RWPE1 (cell line): Measurements from ENCODE around the gene NHERF2.
A peak's percentile ranks its signal among the peaks of the same experiment; 100 is the strongest.

Experiments
- CTCF ChIA-PET: fragments of 350-600 bp; sonication (Branson Sonifier 250); formaldehyde crosslinking; extraction: SDS; loops from one replicate; lab custom pipeline; 2021; lab: Yijun Ruan, JAX
- POLR2A ChIA-PET: fragments of 400-600 bp; formaldehyde crosslinking; extraction: SDS; loops from one replicate; lab custom pipeline; 2020; ENCODE audit warnings: antibody characterized with exemption; ENCODE audit not compliant: low non-redundant PET; lab: Yijun Ruan, JAX
- DNase-seq: peaks from one replicate; pipeline ENCODE4 v3.0.0; 2012; ENCODE audit warnings: low spot score
- H3K27ac ChIP-seq: fragments of 450-650 bp; 2 replicates; pipeline ENCODE4 v1.5.1; 2017
- CTCF ChIP-seq: fragments of 450-650 bp; conservative IDR thresholded peaks from 2 replicates; pipeline ENCODE4 v1.5.1; 2017; ENCODE audit warnings: low read depth, mild to moderate bottlenecking

Gene NHERF2

GRCh38 chr16:2044541-2044940, 17.8 kb downstream of the NHERF2 start:
- H3K27ac ChIP-seq, result peak overlapping the region; percentile 22; the same call in 1 of the 2 replicates
- CTCF ChIA-PET, result no interaction called here
- DNase-seq, result no peak
- TF ChIP-seq CTCF, result no peak
- POLR2A ChIA-PET, result interaction anchor here (0.6 to 0.7 kb wide), 2 partner anchors 12 to 48 kb away, joined by 3 read pairs; no protein-coding TSS in a partner anchor

- DNase-seq, result no peak
- TF ChIP-seq CTCF, result no peak
- ChIA-PET POLR2A (interaction anchor here (1.1 kb wide), 1 partner anchor 81 kb away, joined by 3 read pairs; the partner anchor contains the start of gene RPS2), CTCF (interaction anchor here (0.6 kb wide), 1 partner anchor 24 kb away, joined by 4 read pairs; no protein-coding TSS in a partner anchor)
- peak overlapping the region; percentile 79 for H3K27ac ChIP-seq
These were observed 19.5 kb downstream of the NHERF2 start for GRCh38 chr16:2045965-2046892.

- TF ChIP-seq CTCF, result no peak
- ChIA-PET CTCF (interaction anchor here (0.6 to 1.5 kb wide), 4 partner anchors 11 to 94 kb away, joined by 3 to 7 read pairs (median 4); no protein-coding TSS in a partner anchor), POLR2A (interaction anchor here (1.1 kb wide), 1 partner anchor 82 kb away, joined by 3 read pairs; the partner anchor contains the start of gene RPS2)
- no peak for DNase-seq
- peak overlapping the region; percentile 79 for H3K27ac ChIP-seq
These were observed 20.2 kb downstream of the NHERF2 start for GRCh38 chr16:2046893-2047329.

DNA sequence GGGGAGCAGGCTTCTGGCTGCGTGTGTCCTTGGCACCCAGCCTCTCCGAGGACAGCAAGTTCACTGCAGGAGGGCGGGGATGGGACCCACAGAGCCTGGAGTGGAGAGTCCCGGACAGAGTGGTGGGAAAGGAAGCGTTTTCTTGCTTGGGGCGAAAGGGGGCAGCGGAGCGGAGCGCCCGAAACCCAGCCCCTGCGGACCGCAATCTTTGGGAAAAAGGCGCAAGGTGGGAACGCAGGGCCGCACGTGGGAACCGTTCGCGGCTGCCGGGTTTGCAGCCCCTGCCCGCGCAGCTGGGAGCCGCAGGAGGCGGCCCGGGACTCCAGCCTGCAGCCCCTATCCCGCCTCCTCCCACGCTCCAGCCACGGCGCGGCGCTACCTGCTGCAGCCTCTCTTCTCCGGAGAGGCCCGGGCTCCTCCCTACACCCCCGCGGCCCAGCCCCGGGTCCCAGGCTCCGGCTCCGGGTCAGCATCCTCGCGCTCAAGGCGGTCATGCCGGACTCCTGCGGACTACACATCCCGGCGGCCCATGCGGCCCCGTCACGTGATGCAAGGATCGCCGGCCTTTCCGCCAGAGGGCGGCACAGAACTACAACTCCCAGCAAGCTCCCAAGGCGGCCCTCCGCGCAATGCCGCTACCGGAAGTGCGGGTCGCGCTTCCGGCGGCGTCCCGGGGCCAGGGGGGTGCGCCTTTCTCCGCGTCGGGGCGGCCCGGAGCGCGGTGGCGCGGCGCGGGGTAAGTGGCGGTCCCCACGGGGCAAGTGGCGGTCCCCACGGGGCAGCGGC, 20.8 kb downstream of the NHERF2 start, which contains the start of the genes NTHL1 and TSC2:
NTHL1 (minus strand) TSS at position 505 of the 786 bp plus-strand sequence; CDS start at position 494, 11 bp downstream.
TSC2 (plus strand) TSS at position 656 of the 786 bp plus-strand sequence. CDS start 631 bp downstream, outside the sequence.
- CTCF ChIA-PET, result interaction anchor here (0.6 to 1.5 kb wide), 6 partner anchors 12 to 93 kb away, joined by 3 to 7 read pairs (median 3); no protein-coding TSS in a partner anchor

GRCh38 chr16:2048116-2048543, 21.4 kb downstream of the NHERF2 start:
- H3K27ac ChIP-seq, result peak overlapping the region; percentile 79
- ChIA-PET POLR2A (interaction anchor here (1.2 kb wide), 1 partner anchor 39 kb away, joined by 3 read pairs; no protein-coding TSS in a partner anchor), CTCF (interaction anchor here (0.6 to 1.5 kb wide), 5 partner anchors 13 to 93 kb away, joined by 3 to 7 read pairs (median 3); no protein-coding TSS in a partner anchor)
- no peak for DNase-seq
- no peak for TF ChIP-seq CTCF

More for the DNA sequence above, 20.8 kb downstream of the NHERF2 start, which contains the start of the genes NTHL1 and TSC2:
- no peak for TF ChIP-seq CTCF
- peak within 1 kb of the TSS; percentile 79 for H3K27ac ChIP-seq
- POLR2A ChIA-PET, result interaction anchor here (1.1 to 1.2 kb wide), 2 partner anchors 38 to 82 kb away, joined by 3 read pairs; partner anchors contain the start of gene RPS2
- peak; percentile 90 for DNase-seq
